Measurements from ENCODE around the gene NEU1.
"Not testable (repeated sequence)": the region's sequence is repeated elsewhere in the genome, so short reads cannot be mapped to it uniquely, and the experiment has no call there.

- not testable (repeated sequence) for TF ChIP-seq POLR2AphosphoS5 (IDR thresholded peaks at IDR 0.05; ENCODE audit: insufficient read depth in 1 of 2, low read depth in 1 of 2); CTCF (IDR thresholded peaks at IDR 0.05); POLR2A (IDR thresholded peaks at IDR 0.05)
These were observed 10.5 kb downstream of the NEU1 start for GRCh38 chr6:31851980-31852718.

All from vagina (tissue), 2 donors.